Fibroblast of the aortic adventitia (primary cell): Measurements from ENCODE around the gene CAPN5. TPM values are rescaled to one million over a fixed set of nuclear protein-coding genes. Genes with fewer than 3 reads are reported as not detected.

Source experiments
- DNase-seq: peaks from one replicate; pipeline ENCODE4 v3.0.0-alpha.2; 2010; ENCODE audit warnings: low read depth
- H3K4me3 ChIP-seq: 2 replicates; pipeline ENCODE4 v1.5.1; 2011; ENCODE audit warnings: low read depth, mild to moderate bottlenecking, control low read depth, low read length, moderate library complexity
- CTCF ChIP-seq: IDR thresholded peaks from 2 replicates; pipeline ENCODE4 v1.5.1; 2011; ENCODE audit warnings: mild to moderate bottlenecking, low read length, control low read depth, inconsistent platforms; ENCODE audit not compliant: insufficient read depth
- total RNA-seq: library from RNA; depleted of rRNA; stranded (reverse); fragments of >200 nt; gene quantifications from 2 replicates; pipeline ENCODE4 v1.2.3, GENCODE V29; 2012; ENCODE audit warnings: low replicate concordance

CAPN5 gene
- total RNA-seq, 1 donor = 31.0 TPM

- no peak for DNase-seq
- no peak overlapping the region for H3K4me3 ChIP-seq
- no peak for TF ChIP-seq CTCF
Measured at GRCh38 chr11:77165066-77165465, 98.3 kb downstream of the CAPN5 start.

GRCh38 chr11:77166021-77166420 lies 99.2 kb downstream of the CAPN5 start:
- TF ChIP-seq CTCF = no peak
- no peak for DNase-seq
- no peak overlapping the region for H3K4me3 ChIP-seq

- no peak for DNase-seq
- H3K4me3 ChIP-seq = no peak overlapping the region
- TF ChIP-seq CTCF = no peak
Measured at GRCh38 chr11:77167111-77167626, 100.4 kb downstream of the CAPN5 start.

GRCh38 chr11:77167791-77168190 lies 101.0 kb downstream of the CAPN5 start:
- no peak overlapping the region for H3K4me3 ChIP-seq
- DNase-seq = no peak
- TF ChIP-seq CTCF = no peak

- TF ChIP-seq CTCF = no peak
- DNase-seq = no peak
- H3K4me3 ChIP-seq = no peak overlapping the region
Measured at GRCh38 chr11:77170107-77170506, 103.3 kb downstream of the CAPN5 start.

GRCh38 chr11:77171254-77171653 lies 104.5 kb downstream of the CAPN5 start:
- no peak overlapping the region for H3K4me3 ChIP-seq
- no peak for TF ChIP-seq CTCF
- no peak for DNase-seq
